ENCODE measurements around the gene EPN1.

DNA sequence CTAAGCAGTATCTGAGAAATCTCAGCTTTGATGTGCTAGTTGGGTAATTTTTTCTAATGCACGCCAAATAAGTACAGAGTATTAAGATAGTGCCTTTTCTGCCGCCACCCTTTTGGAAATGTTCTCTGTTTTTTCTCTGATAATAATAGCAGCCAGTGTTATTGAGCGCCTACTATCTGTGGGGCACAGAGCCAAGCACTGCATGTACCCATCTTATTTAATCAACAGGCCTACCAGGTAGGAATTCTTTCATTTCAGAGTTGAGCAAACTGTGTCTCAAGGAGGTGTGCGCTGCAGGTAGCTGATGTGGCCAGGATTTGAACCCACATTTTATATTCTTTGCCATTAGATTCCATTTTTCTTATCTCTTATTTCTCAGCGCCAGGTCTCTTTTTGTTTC is 1.4 kb downstream of the EPN1 start:
- TF ChIP-seq, protein P1, sequence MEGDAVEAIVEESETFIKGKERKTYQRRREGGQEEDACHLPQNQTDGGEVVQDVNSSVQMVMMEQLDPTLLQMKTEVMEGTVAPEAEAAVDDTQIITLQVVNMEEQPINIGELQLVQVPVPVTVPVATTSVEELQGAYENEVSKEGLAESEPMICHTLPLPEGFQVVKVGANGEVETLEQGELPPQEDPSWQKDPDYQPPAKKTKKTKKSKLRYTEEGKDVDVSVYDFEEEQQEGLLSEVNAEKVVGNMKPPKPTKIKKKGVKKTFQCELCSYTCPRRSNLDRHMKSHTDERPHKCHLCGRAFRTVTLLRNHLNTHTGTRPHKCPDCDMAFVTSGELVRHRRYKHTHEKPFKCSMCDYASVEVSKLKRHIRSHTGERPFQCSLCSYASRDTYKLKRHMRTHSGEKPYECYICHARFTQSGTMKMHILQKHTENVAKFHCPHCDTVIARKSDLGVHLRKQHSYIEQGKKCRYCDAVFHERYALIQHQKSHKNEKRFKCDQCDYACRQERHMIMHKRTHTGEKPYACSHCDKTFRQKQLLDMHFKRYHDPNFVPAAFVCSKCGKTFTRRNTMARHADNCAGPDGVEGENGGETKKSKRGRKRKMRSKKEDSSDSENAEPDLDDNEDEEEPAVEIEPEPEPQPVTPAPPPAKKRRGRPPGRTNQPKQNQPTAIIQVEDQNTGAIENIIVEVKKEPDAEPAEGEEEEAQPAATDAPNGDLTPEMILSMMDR (conservative IDR thresholded peaks at IDR 0.05; ENCODE audit: low read depth in 2 of 2) = no peak
- no peak for TF ChIP-seq POLR2AphosphoS5 (IDR thresholded peaks at IDR 0.05; ENCODE audit: low read depth)
- TF ChIP-seq EZH2phosphoT487 (IDR thresholded peaks at IDR 0.05; ENCODE audit: unreplicated experiment) = no peak
- no peak for TF ChIP-seq JUNB (IDR thresholded peaks at IDR 0.05; ENCODE audit: unreplicated experiment)
- TF ChIP-seq CREB1 (CRISPR knock-in tag; IDR thresholded peaks at IDR 0.05; ENCODE audit: low read depth) = no peak
- TF ChIP-seq EZH2 (IDR thresholded peaks at IDR 0.05; ENCODE audit: low read depth, unreplicated experiment) = no peak
- TF ChIP-seq, protein P2, sequence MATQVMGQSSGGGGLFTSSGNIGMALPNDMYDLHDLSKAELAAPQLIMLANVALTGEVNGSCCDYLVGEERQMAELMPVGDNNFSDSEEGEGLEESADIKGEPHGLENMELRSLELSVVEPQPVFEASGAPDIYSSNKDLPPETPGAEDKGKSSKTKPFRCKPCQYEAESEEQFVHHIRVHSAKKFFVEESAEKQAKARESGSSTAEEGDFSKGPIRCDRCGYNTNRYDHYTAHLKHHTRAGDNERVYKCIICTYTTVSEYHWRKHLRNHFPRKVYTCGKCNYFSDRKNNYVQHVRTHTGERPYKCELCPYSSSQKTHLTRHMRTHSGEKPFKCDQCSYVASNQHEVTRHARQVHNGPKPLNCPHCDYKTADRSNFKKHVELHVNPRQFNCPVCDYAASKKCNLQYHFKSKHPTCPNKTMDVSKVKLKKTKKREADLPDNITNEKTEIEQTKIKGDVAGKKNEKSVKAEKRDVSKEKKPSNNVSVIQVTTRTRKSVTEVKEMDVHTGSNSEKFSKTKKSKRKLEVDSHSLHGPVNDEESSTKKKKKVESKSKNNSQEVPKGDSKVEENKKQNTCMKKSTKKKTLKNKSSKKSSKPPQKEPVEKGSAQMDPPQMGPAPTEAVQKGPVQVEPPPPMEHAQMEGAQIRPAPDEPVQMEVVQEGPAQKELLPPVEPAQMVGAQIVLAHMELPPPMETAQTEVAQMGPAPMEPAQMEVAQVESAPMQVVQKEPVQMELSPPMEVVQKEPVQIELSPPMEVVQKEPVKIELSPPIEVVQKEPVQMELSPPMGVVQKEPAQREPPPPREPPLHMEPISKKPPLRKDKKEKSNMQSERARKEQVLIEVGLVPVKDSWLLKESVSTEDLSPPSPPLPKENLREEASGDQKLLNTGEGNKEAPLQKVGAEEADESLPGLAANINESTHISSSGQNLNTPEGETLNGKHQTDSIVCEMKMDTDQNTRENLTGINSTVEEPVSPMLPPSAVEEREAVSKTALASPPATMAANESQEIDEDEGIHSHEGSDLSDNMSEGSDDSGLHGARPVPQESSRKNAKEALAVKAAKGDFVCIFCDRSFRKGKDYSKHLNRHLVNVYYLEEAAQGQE (IDR thresholded peaks at IDR 0.05; ENCODE audit: unreplicated experiment) = no peak
- no peak for TF ChIP-seq ZNF331 (CRISPR knock-in tag; IDR thresholded peaks at IDR 0.05; ENCODE audit: low read depth)

All from GM23338 (cell line).